Medulla oblongata (tissue), 1 donor: ENCODE data around the gene KIF26B.

Source experiments
- DNase-seq: peaks from one replicate; pipeline ENCODE4 v3.0.0-alpha.2; 2015; ENCODE audit errors: extremely low spot score

Gene KIF26B

DNA sequence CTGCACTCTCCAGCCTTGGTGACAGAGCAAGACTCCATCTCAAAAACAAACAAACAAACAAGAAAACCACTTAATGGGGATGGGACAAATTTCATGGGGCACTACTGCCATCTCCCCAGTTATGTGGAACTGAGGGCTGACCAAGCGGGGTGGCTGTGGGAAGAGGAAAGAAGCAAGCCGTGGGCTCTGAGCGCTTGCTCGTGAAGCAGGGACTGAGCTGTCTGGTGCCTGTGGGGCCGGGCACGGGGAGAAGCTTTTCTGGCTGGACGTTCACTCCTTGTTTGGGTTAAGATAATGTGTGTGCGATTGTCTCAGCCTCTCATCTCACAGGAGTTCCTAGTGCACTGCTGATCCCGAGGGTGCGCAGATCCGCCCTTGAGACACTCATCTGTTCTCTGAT is 22.0 kb upstream of the KIF26B start:
- DNase-seq, result no peak

DNA sequence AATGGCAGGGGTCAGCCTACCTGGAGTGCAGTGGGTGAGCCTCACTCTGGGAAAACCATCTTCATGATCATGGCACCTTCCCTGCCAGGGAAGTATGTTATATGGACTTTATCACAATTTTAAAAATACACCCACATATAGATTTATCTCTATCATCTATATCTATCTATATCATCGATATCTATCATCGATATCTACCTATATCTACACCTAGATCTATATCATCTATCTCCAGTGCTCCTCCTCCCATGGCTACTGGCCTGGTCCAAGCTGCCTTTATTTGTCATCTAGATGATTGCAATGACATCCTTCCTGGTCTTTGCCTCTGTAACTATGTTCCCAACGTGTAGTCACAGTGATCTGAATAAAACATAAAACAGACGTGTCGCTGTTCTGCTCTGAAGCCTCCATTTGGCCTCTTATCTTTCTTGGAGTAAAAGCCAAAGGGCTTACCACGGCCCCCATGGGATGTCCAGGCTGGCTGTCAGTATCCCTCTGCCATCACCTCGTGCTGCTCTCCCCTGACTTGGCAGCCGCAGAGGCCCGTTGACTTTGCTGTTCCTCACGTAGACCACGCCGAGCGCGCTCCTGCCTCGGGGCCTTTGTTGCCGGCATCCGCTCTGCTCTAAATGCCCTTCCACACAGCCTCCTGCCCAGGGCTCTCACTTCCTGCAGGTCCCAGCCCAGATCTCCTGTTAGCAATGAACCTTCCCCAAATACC is 20.6 kb upstream of the KIF26B start:
- no peak for DNase-seq

DNA sequence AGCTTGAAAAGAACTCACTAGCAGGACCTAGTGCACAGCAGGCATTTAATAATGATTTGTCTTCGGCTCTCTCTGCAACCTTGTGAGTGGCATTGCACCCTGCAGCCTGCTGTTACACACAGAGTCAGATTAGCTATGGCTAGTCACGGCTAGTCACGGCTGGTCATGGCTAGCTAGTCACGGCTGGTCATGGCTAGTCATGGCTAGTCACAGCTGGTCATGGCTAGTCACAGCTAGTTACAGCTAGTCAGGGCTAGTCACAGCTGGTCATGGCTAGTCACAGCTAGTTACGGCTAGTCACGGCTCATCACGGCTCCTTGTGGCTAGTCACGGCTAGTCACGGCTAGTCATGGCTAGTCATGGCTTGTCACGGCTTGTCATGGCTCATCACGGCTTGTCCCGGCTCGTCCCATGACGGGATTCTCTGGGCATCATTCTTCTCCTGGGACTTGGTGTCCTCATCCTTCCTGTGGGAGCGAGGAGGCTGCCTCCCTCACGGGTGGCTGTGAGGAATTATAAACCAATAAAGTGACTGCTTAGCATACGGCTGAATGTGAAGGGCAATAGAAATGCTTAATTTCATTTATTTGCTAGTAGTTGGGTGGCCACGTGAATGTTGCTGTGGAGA is 12.5 kb upstream of the KIF26B start:
- DNase-seq, result no peak

DNA sequence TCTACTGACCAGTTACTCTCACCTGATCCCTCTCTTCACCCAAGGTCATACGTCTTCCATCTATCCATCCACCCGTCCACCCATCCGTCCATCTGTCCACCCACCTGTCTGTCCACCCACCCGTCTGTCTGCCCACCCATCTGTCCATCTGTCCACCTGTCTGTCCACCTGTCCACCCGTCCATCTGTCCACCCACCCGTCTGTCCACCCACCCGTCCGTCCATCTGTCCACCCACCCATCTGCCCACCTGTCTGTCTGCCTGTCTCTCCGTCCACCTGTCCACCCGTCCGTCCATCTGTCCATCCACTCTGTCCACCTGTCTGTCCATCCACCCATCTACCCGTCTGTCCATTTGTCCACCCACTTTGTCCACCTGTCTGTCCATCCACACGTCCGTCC is 11.8 kb upstream of the KIF26B start:
- no peak for DNase-seq

DNA sequence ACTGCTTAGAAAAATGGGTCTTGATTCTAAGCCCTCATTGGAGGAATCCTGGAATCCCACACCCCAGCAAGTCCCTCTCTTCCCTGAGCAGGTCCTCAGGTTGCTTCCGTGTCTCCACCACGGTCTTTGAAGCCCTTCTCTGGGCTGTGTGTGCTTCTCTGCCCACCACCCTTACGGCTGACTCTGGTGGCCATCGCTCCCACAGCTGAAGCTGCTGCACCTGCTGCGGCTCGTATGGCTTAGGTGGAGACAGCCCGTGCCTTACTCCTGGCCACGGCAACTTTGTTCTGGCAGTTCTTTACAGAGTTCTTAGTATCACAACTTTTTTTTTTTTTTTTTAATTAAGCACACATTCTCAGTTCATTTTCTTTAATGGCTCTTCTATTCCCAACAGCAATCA is 10.9 kb upstream of the KIF26B start:
- DNase-seq, result no peak

DNA sequence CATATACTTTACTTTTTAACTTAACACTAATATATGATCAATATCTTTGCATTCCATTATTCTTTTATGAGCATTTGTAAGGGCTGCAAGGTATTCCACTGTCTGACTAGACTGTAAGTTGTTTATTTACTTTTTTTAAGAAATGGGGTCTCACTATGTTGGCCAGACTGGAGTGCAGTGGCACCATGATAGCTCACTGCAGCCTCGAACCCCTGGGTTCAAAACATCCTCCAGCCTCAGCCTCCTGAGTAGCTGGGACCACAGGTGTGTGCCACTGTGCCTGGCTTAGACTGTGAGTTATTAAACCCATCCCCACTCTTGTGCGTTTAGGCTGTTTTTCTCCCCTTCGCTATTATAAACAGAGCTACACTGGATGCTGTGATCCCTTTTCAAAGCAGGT is 6.7 kb upstream of the KIF26B start:
- no peak for DNase-seq

DNA sequence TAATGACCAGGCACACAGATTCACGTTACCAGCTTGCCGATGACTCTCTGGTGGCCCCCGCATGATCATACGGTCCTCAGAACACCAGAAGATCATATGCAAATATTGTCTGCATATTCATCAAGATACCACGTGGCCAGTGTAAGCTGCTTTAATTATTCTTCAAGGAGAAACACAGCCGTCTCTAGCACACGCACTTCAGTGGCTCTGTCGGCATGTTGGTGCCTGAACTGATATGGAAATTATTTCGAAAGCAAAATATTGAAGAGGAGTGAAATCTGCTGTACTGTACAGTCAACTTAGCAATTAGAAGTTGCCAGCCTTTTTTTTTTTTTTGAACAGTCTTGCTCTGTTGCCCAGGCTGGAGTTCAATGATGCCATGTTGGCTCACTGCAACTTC is 5.9 kb upstream of the KIF26B start:
- DNase-seq, result no peak

DNA sequence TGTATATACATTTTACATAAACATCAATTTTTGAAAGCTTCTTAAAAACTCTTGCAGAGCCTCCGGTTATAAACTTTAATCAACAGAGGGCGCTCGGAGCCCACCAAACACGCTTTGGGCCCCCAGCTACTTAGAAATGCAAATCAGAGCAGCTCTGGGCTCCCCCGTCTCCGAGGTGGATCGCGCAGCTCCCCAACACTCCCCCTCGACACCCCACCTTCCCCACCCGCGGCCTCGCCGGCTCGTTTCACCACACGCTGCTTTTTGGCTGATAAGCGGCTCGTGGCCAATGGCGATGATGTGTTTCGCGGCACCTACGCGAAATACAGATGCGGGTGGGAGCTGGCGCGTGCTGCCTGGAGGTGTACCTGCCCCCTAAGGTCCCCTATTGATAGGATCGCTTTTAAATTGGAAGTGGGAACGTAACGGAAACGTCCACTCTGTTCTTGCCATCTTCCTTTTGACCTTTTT is 1.7 kb upstream of the KIF26B start:
- peak; percentile 84 for DNase-seq

DNA sequence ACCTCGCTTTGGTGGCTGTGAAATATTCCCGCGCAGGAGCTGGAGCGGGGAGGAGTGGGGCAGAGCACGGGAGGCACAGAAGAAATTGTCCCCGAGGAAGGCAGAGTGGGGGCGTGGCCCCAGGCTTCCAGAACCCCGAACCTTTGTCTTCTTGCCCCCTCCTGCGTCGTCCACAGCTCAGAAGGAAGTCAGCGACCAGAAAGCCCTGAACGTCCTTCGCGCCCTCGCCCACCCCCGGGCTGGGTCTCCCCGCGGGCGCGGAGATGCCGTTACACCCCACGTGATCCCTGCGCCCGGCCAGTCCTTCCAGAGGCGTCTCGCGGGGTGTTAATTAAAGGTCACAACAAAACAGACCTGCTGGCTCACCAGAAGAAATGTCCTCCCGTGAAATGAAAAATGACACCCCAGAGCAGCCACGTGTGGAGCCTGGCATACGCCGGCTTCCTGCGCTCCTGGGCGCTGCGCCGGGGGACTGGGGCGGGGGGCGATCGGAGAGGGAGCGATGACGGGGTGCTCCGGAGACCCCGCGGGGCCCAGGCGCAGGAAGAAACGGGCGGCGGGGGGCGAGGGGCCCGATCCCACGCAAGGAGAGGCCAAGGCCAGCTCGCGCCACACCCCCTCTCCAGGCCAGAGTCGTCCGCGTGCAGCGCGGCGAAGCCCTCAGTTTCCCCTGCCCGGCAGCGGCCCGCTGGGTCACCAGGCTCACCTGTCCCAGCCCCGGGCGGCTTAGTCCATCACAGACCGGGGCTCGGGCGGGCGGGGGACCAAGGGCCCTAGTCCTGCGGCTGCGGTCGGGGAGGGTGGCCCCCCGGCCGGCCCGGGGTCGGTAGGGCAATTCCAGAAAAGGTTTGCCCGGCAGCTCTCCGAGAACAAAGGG is 995 bp upstream of the KIF26B start:
- no peak for DNase-seq

DNA sequence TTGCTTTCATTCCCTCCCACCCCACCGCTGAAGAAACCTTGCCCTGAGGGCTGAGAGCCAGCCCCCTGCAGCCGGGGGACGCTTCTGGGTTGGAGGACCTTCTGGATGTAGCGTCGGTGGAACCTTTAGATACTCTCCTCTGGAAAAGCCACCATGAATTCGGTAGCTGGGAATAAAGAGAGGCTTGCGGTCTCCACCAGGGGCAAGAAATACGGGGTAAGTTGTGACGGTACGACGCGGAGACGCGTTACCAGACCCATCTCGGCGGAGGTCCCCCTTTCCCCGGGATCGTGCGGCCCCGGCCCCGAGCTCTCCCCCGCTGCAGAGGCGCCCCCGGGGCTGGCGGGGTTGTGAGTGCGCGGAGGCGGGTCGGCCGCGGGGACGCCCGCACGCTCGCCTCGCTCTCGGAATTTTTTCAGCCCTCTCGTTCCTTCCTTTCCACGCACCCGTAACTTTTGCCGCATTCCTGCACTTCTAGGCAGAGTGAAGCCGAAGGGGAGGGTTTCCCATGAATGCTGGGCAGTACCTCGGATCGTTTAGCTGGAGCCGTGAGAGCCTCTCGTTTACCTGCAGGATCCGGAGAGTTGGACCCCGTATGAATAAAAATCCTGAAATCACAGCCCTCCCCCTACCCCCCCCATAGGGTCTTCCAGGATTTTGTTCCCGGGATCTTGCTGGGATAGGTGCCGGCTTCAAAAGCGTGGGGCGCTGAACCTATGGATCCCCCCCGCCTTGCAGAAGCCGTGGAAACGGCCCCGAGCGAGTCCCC is 671 bp downstream of the KIF26B start:
- DNase-seq, result no peak

DNA sequence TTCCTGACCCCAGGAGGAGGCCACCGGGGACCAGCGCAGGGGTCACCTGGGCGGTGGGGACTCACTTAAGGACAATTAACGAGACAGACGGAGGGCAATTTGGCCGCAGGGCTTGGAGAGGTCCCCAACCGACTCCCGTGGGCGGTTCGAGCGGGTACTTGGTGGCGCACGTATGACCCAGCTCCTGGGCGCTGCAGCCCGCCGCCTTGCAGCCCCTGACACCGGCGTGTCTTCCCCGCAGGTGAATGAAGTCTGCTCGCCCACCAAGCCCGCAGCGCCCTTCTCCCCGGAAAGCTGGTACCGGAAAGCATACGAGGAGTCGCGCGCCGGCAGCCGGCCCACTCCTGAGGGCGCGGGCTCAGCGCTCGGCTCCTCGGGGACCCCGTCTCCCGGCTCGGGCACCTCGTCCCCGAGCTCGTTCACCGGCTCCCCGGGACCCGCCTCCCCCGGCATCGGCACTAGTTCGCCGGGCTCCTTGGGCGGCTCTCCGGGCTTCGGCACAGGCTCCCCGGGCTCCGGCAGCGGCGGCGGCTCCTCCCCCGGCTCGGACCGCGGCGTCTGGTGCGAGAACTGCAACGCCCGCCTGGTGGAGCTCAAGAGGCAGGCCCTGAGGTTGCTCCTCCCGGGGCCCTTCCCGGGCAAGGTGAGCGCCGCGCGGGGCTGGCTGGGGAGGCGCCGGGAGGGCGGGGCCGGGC is 1.4 kb downstream of the KIF26B start:
- DNase-seq, result peak; percentile 75

DNA sequence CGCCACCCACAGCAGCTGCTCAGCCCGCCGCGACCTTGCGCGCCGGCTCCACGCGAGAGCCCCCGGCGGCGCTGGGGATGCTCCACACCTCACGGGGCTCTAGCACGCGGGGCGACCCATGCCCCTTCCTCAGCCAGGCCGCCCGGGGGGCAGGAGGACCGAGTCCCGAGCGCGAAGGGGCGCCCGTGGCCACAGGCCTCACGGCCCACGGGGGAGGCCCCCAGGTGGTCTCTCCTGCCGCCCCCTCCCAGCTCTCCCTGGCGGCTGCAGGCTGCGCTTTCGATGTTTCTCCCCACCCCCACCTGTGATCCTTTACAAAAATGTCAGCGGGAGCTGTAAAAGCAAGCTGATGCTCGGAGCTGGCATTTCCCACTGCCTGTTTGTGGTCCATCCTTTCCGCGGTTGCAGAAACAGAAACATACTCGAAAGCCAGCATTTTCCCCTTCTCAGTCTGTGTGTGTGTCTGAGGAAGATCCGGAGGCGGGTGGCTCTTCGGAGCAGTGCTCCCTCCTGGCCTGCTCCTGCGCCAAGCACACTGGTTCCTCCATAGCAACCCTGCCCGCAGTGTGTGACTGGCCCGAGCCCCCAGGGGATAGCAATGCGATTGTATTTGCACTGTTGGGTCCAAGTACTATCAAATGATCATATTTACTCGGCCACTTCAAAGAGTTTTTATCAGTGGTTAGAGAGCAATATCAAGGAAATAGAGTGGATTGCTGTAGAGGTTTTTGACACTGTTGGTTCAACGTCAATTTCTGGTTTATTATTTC is 2.1 kb downstream of the KIF26B start:
- no peak for DNase-seq

DNA sequence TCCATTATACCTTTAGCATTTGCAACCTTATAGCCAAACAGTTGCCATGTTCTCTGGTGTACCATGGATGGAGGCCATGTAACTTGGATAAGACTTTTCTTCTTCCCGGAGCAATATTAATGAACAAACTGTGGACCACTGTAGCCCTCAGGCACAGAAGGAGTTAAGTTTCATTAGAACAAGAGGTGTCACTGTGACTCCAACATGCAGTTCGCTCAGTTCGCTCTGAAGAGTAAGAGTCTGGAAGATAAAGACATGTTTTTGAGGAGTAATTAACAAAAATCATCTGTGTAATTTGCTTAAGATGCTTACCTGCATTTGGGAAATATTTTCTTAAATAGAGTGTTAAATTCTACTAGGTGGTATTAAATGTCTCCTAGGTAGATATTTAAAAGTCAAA is 4.1 kb downstream of the KIF26B start:
- DNase-seq, result no peak

DNA sequence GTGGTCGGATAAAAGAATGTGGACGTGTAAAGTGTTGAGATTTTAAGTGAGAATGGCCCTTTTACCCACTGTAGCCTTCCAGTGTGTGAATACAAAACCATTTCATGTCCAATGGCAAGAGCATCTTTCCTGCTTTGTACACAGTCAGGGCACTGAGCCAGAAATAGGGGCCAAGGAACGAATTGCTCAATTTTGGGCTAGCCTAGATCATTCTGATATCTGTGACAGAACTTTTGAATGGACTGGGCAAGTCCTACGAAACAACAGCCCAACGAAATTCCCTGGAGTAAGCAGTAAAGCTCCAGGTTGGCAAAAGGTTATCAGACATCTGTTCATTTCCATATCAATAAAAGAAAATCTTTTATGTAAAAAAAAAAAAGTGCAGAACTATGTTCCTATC is 5.5 kb downstream of the KIF26B start:
- no peak for DNase-seq

DNA sequence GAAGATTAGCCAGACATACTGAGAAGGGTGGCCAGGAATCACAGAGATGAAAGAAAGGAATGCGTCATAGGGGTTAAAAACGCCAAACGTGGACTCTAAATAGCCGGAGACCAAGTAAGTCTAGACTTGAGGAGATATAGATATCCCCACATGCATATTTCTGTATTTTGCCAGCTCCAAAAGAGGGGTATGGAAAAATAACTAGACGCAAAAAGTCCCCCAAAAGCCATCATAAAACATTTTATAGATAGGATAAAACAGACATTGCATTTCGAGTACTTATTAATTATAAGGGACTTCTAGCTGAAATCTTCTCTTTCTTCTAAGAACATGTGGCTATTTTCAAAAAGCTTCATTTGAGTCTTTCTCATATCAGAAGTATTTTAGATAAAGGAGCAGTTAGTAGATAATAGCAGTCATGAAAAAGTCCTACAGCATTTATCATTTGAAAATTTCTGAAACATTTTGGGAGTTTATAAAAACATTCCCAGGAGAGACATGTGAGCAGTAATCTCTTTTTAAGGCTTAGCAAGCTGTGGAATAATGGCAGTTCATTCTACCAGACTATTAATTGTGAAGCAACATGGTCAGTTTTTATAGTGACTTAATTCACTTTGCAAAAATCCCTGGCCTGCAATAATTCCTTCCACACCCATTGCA is 6.1 kb downstream of the KIF26B start:
- DNase-seq, result no peak

DNA sequence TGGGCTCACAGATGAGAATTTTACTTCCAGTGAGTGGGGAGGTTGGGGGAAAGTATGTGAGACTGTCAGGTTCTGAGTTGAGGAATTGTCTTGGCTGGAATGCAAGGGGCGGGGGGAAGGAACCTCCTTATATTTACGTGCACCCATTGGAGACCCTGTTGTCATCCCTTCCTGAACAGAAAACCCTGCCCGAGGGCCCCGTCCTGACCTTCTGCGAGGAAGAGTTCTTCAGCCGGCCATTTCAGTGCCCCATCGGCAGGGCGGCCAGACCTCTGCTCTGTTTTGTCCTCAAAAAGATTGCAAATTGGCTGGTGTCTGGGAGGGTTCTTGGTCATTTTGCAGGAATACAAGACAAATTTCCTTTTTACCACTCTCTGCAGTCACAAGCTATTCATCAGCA is 7.1 kb downstream of the KIF26B start:
- DNase-seq, result no peak

DNA sequence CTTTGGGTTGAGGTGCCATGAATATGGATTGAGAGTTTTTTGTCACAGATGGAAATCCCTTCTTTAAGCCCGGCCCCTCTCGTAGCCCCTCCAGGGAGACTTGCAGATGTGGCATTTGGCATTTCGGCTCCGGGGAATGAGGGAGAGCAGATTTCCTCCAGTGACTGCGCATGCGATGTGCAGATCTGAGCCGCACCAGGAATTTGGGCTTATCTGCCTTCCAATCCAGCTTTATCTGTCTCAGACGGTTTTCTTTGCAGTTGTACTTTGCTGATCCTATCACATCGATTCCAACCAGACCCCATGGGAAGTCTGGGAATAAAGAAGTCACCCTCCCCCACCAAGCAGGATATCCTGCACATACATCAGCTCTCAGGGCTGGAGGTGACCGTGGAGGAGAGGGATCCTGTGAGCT is 11.7 kb downstream of the KIF26B start:
- no peak for DNase-seq

DNA sequence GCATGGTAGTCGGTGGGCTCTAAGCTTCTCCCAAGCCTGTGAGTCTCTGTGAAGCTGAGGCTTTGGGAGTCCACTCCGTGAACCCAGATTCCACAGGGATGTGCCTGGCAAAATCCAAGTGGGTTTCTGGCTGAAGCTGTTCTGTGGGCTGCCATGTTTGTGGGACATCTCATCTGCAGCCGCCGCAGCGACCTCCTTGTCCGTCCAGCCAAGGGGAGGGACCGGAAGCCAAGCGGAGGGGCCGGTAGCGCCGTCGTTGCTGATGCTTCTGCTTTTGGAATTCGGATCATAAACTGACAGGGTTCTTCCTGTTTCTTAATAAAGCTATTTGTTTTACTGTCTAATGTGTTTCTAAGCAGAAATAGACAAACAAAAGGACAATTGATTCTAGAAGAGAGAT is 13.3 kb downstream of the KIF26B start:
- DNase-seq, result peak; percentile 43

DNA sequence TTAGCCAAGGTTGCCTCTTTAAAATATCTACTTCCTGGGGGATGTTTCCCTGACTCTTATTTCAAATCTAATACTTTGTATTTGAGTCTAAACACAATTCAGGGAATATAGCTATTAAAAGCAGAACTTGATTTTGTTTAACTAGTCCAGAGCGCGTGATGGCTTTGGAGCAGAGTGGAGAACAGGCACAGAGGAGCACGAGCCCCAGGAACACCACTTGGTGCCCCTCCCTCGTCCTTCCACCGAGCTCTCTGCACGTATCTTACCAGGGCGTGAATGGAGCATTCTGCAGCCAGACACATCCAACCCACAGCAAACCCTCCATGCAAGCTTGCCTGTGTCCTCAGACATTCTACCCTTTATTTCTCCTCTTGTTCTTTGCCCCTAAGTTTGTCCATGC is 14.1 kb downstream of the KIF26B start:
- no peak for DNase-seq

DNA sequence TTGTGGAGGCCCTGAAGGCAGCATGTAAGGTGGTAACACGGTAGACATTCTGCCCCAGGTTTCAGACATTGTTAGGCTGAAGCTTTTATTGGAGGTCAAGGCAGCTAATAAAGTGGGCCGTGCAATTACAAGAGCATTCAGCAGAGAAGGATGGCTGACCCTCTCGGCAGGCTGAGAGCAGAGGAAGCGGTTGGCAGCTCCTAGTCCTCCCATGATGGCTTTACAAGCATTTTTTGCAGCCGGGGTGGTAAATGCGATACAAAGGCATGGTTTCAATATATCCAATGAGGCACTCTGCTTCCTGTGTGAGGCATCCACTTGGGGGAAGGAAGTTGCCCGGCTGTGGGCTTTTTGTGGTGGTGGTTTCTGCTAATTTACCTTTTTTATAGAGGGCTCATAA is 14.6 kb downstream of the KIF26B start:
- no peak for DNase-seq
